ENCODE measurements around the gene STKLD1.

DNA sequence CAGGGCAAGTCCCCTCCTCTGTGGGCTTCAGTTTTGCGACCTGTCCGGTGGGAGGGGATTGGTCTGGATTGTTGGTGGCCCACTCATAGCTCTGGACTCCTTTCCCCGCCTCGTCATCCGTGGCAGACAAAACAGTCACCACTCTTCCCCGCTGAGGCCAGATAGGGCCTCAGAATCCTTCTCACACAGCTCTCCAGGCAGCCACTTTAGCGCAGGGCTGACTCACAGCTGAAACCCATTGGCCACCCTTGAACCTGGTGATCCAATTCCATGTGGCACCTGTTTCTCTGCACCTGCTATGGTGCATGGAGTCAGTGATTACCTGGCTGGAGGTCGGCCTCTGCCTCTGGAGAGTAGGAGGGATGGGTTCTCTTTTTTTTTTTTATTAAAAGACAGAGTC is 67.8 kb downstream of the STKLD1 start:
- TF ChIP-seq, protein P1, sequence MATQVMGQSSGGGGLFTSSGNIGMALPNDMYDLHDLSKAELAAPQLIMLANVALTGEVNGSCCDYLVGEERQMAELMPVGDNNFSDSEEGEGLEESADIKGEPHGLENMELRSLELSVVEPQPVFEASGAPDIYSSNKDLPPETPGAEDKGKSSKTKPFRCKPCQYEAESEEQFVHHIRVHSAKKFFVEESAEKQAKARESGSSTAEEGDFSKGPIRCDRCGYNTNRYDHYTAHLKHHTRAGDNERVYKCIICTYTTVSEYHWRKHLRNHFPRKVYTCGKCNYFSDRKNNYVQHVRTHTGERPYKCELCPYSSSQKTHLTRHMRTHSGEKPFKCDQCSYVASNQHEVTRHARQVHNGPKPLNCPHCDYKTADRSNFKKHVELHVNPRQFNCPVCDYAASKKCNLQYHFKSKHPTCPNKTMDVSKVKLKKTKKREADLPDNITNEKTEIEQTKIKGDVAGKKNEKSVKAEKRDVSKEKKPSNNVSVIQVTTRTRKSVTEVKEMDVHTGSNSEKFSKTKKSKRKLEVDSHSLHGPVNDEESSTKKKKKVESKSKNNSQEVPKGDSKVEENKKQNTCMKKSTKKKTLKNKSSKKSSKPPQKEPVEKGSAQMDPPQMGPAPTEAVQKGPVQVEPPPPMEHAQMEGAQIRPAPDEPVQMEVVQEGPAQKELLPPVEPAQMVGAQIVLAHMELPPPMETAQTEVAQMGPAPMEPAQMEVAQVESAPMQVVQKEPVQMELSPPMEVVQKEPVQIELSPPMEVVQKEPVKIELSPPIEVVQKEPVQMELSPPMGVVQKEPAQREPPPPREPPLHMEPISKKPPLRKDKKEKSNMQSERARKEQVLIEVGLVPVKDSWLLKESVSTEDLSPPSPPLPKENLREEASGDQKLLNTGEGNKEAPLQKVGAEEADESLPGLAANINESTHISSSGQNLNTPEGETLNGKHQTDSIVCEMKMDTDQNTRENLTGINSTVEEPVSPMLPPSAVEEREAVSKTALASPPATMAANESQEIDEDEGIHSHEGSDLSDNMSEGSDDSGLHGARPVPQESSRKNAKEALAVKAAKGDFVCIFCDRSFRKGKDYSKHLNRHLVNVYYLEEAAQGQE (IDR thresholded peaks at IDR 0.05; ENCODE audit: low read depth) = no peak
- TF ChIP-seq RAD21 (IDR thresholded peaks at IDR 0.05; ENCODE audit: low read depth) = no peak
- TF ChIP-seq, protein P2, sequence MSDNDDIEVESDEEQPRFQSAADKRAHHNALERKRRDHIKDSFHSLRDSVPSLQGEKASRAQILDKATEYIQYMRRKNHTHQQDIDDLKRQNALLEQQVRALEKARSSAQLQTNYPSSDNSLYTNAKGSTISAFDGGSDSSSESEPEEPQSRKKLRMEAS (IDR thresholded peaks at IDR 0.05) = no peak
- TF ChIP-seq EP300 (IDR thresholded peaks at IDR 0.05; ENCODE audit: borderline replicate concordance) = no peak
- TF ChIP-seq CREB1 (IDR thresholded peaks at IDR 0.05; ENCODE audit: low read depth) = no peak
- no peak for TF ChIP-seq EGR1 (IDR thresholded peaks at IDR 0.05)
- TF ChIP-seq TAF1 (IDR thresholded peaks at IDR 0.05; ENCODE audit: low read depth) = no peak
- TF ChIP-seq, protein P3, sequence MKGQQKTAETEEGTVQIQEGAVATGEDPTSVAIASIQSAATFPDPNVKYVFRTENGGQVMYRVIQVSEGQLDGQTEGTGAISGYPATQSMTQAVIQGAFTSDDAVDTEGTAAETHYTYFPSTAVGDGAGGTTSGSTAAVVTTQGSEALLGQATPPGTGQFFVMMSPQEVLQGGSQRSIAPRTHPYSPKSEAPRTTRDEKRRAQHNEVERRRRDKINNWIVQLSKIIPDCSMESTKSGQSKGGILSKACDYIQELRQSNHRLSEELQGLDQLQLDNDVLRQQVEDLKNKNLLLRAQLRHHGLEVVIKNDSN (IDR thresholded peaks at IDR 0.05) = no peak
- TF ChIP-seq ZBTB7A (IDR thresholded peaks at IDR 0.05; ENCODE audit: low read depth) = no peak

All from Ishikawa (cell line).